ENCODE measurements around the gene LMX1A. TPM values are rescaled to one million over a fixed set of nuclear protein-coding genes. Genes with fewer than 3 reads are reported as not detected.

LMX1A gene
- polyA plus RNA-seq, 2 of the 4 experiments (the other 2 are of a cell fraction) = not detected

DNA sequence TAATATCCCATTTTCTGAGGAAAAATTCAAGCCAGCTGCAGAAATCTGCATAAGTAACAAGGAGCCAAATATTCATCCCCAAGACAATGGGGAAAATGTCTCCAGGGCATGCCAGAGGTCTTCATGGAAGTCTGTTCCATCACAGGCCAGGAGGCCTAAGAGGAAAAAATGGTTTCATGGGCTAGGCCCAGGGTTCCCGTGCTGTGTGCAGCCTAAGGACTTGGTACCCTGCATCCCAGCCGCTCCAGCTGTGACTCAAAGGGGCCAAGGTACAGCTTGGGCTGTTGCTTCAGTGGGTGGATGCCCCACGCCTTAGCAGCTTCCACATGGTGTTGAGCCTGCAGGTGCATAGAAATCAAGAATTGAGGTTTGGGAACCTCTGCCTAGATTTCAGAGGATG is 173.5 kb downstream of the LMX1A start:
- WGBS (ENCODE audit: missing lambda C conversion rate) = 4% methylated on average over 3 of the region's 3 CpGs
- Histone ChIP-seq H3K4me3 (no peak overlapping the region), H3K4me2 (no peak overlapping the region), H3K27ac (no peak overlapping the region), H3K4me1 (no peaks in the 10 kb centered on the region), H3K9me3 (no peaks in the 10 kb centered on the region)
- ChIA-PET CTCF (no interaction called here), POLR2A (no interaction called here)
- no peak for DNase-seq (ENCODE audit: low read depth in 1 of 2, low spot score in 1 of 2)
- no peak for ATAC-seq
- no peak for FAIRE-seq
- no peak for TF ChIP-seq POLR2AphosphoS2 (conservative IDR thresholded peaks at IDR 0.05; ENCODE audit: low read length)
- TF ChIP-seq JUNB (IDR thresholded peaks at IDR 0.05) = no peak
- TF ChIP-seq ZFP36 (IDR thresholded peaks at IDR 0.05; ENCODE audit: borderline replicate concordance, partially characterized antibody) = peak; percentile 35
- no peak for TF ChIP-seq SREBF2 (IDR thresholded peaks at IDR 0.05)

DNA sequence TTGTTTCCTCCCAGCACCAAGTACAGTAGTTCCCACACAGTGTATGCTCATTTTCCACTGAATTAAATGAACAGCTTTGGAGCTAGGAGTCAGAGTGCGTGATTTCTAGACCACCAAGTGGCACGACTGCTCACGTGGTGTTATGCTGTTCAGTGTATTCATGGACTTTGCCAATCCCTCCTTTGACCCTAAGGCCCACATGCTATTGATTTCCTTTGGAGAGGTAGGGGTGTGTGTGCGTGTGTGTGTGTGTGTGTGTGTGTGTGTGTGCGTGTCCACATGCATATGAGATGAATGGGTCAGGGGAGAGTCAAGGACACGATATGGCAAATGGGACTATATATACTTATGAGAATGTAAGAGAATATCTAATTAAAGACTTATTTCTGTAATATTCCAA is 177.2 kb downstream of the LMX1A start:
- FAIRE-seq (no peak), ATAC-seq (no peak), DNase-seq (ENCODE audit: low read depth in 1 of 2, low spot score in 1 of 2) (no peak)
- Histone ChIP-seq H3K4me3 (no peak overlapping the region), H3K4me2 (no peak overlapping the region), H3K9me3 (no peaks in the 10 kb centered on the region), H3K4me1 (no peaks in the 10 kb centered on the region), H3K27ac (no peak overlapping the region)
- TF ChIP-seq JUN (IDR thresholded peaks at IDR 0.05) = no peak
- TF ChIP-seq POLR2A (IDR thresholded peaks at IDR 0.05; ENCODE audit: low read length) = no peak
- no peak for TF ChIP-seq ZC3H11A (IDR thresholded peaks at IDR 0.05)
- no peak for TF ChIP-seq NFE2L2 (conservative IDR thresholded peaks at IDR 0.05; ENCODE audit: low read length)
- TF ChIP-seq, protein P1, sequence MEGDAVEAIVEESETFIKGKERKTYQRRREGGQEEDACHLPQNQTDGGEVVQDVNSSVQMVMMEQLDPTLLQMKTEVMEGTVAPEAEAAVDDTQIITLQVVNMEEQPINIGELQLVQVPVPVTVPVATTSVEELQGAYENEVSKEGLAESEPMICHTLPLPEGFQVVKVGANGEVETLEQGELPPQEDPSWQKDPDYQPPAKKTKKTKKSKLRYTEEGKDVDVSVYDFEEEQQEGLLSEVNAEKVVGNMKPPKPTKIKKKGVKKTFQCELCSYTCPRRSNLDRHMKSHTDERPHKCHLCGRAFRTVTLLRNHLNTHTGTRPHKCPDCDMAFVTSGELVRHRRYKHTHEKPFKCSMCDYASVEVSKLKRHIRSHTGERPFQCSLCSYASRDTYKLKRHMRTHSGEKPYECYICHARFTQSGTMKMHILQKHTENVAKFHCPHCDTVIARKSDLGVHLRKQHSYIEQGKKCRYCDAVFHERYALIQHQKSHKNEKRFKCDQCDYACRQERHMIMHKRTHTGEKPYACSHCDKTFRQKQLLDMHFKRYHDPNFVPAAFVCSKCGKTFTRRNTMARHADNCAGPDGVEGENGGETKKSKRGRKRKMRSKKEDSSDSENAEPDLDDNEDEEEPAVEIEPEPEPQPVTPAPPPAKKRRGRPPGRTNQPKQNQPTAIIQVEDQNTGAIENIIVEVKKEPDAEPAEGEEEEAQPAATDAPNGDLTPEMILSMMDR (IDR thresholded peaks at IDR 0.05) = no peak
- no peak for TF ChIP-seq ESRRA (IDR thresholded peaks at IDR 0.05; ENCODE audit: borderline replicate concordance, low read length)
- TF ChIP-seq MYC (IDR thresholded peaks at IDR 0.05; ENCODE audit: borderline replicate concordance, low read length) = no peak
- TF ChIP-seq EHMT2 (IDR thresholded peaks at IDR 0.05; ENCODE audit: low read depth) = no peak
- TF ChIP-seq PHF8 (IDR thresholded peaks at IDR 0.05; ENCODE audit: borderline replicate concordance, low read depth) = no peak
- no peak for TF ChIP-seq RARB (CRISPR knock-in tag; IDR thresholded peaks at IDR 0.05)
- TF ChIP-seq, protein P2, sequence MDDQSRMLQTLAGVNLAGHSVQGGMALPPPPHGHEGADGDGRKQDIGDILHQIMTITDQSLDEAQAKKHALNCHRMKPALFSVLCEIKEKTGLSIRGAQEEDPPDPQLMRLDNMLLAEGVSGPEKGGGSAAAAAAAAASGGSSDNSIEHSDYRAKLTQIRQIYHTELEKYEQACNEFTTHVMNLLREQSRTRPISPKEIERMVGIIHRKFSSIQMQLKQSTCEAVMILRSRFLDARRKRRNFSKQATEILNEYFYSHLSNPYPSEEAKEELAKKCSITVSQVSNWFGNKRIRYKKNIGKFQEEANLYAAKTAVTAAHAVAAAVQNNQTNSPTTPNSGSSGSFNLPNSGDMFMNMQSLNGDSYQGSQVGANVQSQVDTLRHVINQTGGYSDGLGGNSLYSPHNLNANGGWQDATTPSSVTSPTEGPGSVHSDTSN (IDR thresholded peaks at IDR 0.05) = no peak
- no peak for TF ChIP-seq EHF (CRISPR knock-in tag; IDR thresholded peaks at IDR 0.05)
- TF ChIP-seq, protein P3, sequence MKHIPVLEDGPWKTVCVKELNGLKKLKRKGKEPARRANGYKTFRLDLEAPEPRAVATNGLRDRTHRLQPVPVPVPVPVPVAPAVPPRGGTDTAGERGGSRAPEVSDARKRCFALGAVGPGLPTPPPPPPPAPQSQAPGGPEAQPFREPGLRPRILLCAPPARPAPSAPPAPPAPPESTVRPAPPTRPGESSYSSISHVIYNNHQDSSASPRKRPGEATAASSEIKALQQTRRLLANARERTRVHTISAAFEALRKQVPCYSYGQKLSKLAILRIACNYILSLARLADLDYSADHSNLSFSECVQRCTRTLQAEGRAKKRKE (CRISPR knock-in tag; IDR thresholded peaks at IDR 0.05; ENCODE audit: low read depth) = no peak
- TF ChIP-seq CBX8 (IDR thresholded peaks at IDR 0.05) = no peak
- no peak for TF ChIP-seq CEBPB (IDR thresholded peaks at IDR 0.05)
- TF ChIP-seq BHLHE40 (IDR thresholded peaks at IDR 0.05; ENCODE audit: low read depth, low read length) = no peak
- TF ChIP-seq, protein P4, sequence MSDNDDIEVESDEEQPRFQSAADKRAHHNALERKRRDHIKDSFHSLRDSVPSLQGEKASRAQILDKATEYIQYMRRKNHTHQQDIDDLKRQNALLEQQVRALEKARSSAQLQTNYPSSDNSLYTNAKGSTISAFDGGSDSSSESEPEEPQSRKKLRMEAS (IDR thresholded peaks at IDR 0.05) = no peak
- TF ChIP-seq ZNF302 (CRISPR knock-in tag; IDR thresholded peaks at IDR 0.05) = no peak
- TF ChIP-seq NR3C1 (IDR thresholded peaks at IDR 0.05) = no peak
- ChIA-PET POLR2A (no interaction called here), CTCF (no interaction called here)
- WGBS (ENCODE audit: missing lambda C conversion rate) = 1% methylated on average over 6 of the region's 6 CpGs

DNA sequence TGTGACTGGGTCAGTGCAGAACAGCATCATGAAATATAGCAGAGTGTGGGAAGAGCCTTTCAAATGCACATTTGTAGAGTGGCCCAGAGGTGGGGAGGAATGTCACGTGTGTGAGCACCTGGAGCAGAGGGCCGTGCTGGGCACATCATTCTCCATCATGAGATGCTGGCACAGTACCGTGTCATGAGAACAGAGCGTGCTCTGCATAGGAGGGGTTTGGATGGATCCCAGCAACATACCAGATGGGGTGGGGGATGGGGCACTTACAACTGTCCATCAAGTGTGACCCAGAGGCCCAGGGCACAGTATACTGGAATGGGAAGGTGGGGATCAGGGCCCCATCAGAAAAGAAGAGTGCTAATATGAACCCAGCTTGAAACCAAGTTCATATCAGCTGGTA is 182.0 kb downstream of the LMX1A start:
- no peak overlapping the region for H3K4me2 ChIP-seq
- 18% methylated on average over 4 of the region's 4 CpGs for WGBS (ENCODE audit: missing lambda C conversion rate)
- H3K9me3 ChIP-seq = no peaks in the 10 kb centered on the region
- POLR2A ChIA-PET = no interaction called here
- H3K4me3 ChIP-seq = no peak overlapping the region
- ATAC-seq = no peak
- no peak overlapping the region for H3K27ac ChIP-seq
- no peak for DNase-seq (ENCODE audit: low read depth in 1 of 2, low spot score in 1 of 2)
- CTCF ChIA-PET = interaction anchor here (1.5 kb wide), 1 partner anchor 83 kb away, joined by 4 read pairs; no protein-coding TSS in a partner anchor
- no peaks in the 10 kb centered on the region for H3K4me1 ChIP-seq
- FAIRE-seq = no peak
- TF ChIP-seq, protein P2 (IDR thresholded peaks at IDR 0.05) = no peak
- TF ChIP-seq ZFP36 (IDR thresholded peaks at IDR 0.05; ENCODE audit: borderline replicate concordance, partially characterized antibody) (no peak), KDM1A (IDR thresholded peaks at IDR 0.05; ENCODE audit: low read depth) (no peak), HEYL (CRISPR knock-in tag; IDR thresholded peaks at IDR 0.05) (no peak), SMC3 (IDR thresholded peaks at IDR 0.05) (no peak), TP53 (CRISPR knock-in tag; IDR thresholded peaks at IDR 0.05) (no peak)
- TF ChIP-seq, protein P5, sequence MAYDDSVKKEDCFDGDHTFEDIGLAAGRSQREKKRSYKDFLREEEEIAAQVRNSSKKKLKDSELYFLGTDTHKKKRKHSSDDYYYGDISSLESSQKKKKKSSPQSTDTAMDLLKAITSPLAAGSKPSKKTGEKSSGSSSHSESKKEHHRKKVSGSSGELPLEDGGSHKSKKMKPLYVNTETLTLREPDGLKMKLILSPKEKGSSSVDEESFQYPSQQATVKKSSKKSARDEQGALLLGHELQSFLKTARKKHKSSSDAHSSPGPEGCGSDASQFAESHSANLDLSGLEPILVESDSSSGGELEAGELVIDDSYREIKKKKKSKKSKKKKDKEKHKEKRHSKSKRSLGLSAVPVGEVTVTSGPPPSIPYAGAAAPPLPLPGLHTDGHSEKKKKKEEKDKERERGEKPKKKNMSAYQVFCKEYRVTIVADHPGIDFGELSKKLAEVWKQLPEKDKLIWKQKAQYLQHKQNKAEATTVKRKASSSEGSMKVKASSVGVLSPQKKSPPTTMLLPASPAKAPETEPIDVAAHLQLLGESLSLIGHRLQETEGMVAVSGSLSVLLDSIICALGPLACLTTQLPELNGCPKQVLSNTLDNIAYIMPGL (CRISPR knock-in tag; IDR thresholded peaks at IDR 0.05; ENCODE audit: borderline replicate concordance) = no peak
- TF ChIP-seq, protein P6, sequence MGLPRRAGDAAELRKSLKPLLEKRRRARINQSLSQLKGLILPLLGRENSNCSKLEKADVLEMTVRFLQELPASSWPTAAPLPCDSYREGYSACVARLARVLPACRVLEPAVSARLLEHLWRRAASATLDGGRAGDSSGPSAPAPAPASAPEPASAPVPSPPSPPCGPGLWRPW (IDR thresholded peaks at IDR 0.05) = no peak

Measured in A549 (cell line).